HepG2 (cell line): ENCODE results near the gene ACTL8. TPM values are rescaled to one million over a fixed set of nuclear protein-coding genes. Genes with fewer than 3 reads are reported as not detected.

Experiments used
- ATAC-seq: fragments of 200-7000 bp; cut with Tn5 transposase; 3 replicates; pipeline ENCODE4 v1.9.1; 2020; ENCODE audit warnings: mild to moderate bottlenecking, moderate library complexity
- BruUV-seq: library from RNA; stranded (reverse); fragments of 400-500 nt; replicated peaks from 2 replicates; lab custom pipeline; 2021; lab: Mats Ljungman, UMichigan
- CTCF ChIA-PET: fragments of 300-600 bp; formaldehyde crosslinking; extraction: SDS; loops from one replicate; lab custom pipeline; 2021; ENCODE audit warnings: low total read pairs, inconsistent platforms, low intra/inter-chr PET ratio; lab: Yijun Ruan, JAX
- POLR2A ChIA-PET: fragments of 350-600 bp; sonication (Branson Sonifier 250); formaldehyde crosslinking; loops from one replicate; lab custom pipeline; 2020; ENCODE audit warnings: antibody characterized with exemption, inconsistent platforms; lab: Yijun Ruan, JAX
- DNase-seq: peaks from one replicate; pipeline ENCODE4 v3.0.0-alpha.2; 2015; ENCODE audit warnings: low spot score
- FAIRE-seq: peaks from 3 replicates; lab custom pipeline; 2011; peaks lifted over from hg19 to GRCh38; lab: Jason Lieb, UNC
- H2AFZ ChIP-seq: one replicate; pipeline ENCODE4 v1.6.1; 2011; ENCODE audit warnings: low read length, inconsistent platforms
- H3K27ac ChIP-seq: fragments of 300-600 bp; 3 replicates; pipeline ENCODE4 v1.8.0; 2011; ENCODE audit warnings: mixed run types, mild to moderate bottlenecking, mixed read lengths, low read length, inconsistent platforms; ENCODE audit not compliant: insufficient read depth; ENCODE audit errors: extremely low read length
- H3K27me3 ChIP-seq, 2 experiments: fragments of 200-600 bp in 1 of 2; 2 replicates in 1 of 2; 3 replicates in 1 of 2; pipeline versions ENCODE4 v1.6.0 to v1.8.0; 2011; ENCODE audit warnings: low read length in 2 of 2, mild to moderate bottlenecking in 2 of 2, moderate library complexity in 2 of 2, inconsistent platforms in 1 of 2; ENCODE audit not compliant: insufficient read depth in 2 of 2, control insufficient read depth in 1 of 2
- H3K36me3 ChIP-seq, 2 experiments: fragments of 200-600 bp in 1 of 2; replicated peaks in 1 of 2; 2 replicates in 1 of 2; 3 replicates in 1 of 2; pipeline versions ENCODE4 v1.5.1 to v1.8.0; 2011; ENCODE audit warnings: low read length in 2 of 2, inconsistent platforms in 1 of 2; ENCODE audit not compliant: insufficient read depth in 2 of 2, control insufficient read depth in 1 of 2
- H3K4me1 ChIP-seq: 2 replicates; pipeline ENCODE4 v1.5.1; 2012; ENCODE audit warnings: low read length, inconsistent platforms; ENCODE audit not compliant: insufficient read depth
- H3K4me2 ChIP-seq: 2 replicates; pipeline ENCODE4 v1.6.0; 2011; ENCODE audit warnings: low read depth, low read length, inconsistent platforms
- H3K4me3 ChIP-seq, 3 experiments: fragments of 200-600 bp in 1 of 3; sonication (generic), shearing (Covaris generic) in 1 of 3; replicated peaks in 1 of 3; 2 replicates each; pipeline ENCODE4 v1.5.1; 2011 to 2016; ENCODE audit warnings: low read length in 3 of 3, inconsistent platforms in 2 of 3, low read depth in 2 of 3, mild to moderate bottlenecking in 2 of 3, control low read depth in 1 of 3, mixed read lengths in 1 of 3; ENCODE audit not compliant: insufficient read depth in 1 of 3
- H3K79me2 ChIP-seq: one replicate; pipeline ENCODE4 v1.6.1; 2011; ENCODE audit warnings: low read length, inconsistent platforms; ENCODE audit not compliant: insufficient read depth
- H3K9ac ChIP-seq: 2 replicates; pipeline ENCODE4 v1.6.0; 2011; ENCODE audit warnings: mild to moderate bottlenecking, low read depth, low read length, inconsistent platforms; ENCODE audit not compliant: insufficient read depth
- H3K9me3 ChIP-seq: 2 replicates; pipeline ENCODE4 v1.5.1; 2012; ENCODE audit warnings: mild to moderate bottlenecking, low read length
- H4K20me1 ChIP-seq: 2 replicates; pipeline ENCODE4 v1.6.0; 2011; ENCODE audit warnings: inconsistent platforms, mild to moderate bottlenecking, low read length, moderate library complexity; ENCODE audit not compliant: insufficient read depth
- CSRNP2 ChIP-seq: sonication (generic); formaldehyde crosslinking; conservative IDR thresholded peaks from 2 replicates; pipeline ENCODE4 v1.8.0; 2022; ENCODE audit warnings: low read depth, missing genetic modification reagents
- HOXA9 ChIP-seq: sonication (generic); formaldehyde crosslinking; IDR thresholded peaks from 2 replicates; pipeline ENCODE4 v1.8.1; 2022; ENCODE audit warnings: missing genetic modification reagents, mild to moderate bottlenecking, moderate library complexity, borderline replicate concordance
- KDM6A ChIP-seq: IDR thresholded peaks from 2 replicates; pipeline ENCODE4 v1.6.1; 2016; ENCODE audit warnings: low read depth
- NCOA2 ChIP-seq: sonication (generic); formaldehyde crosslinking; IDR thresholded peaks from 2 replicates; pipeline ENCODE4 v1.8.0; 2022; ENCODE audit warnings: inconsistent platforms
- NCOA5 ChIP-seq: sonication (generic); formaldehyde crosslinking; IDR thresholded peaks from 2 replicates; pipeline ENCODE4 v1.4.0; 2020; ENCODE audit warnings: missing genetic modification reagents
- PREB ChIP-seq: sonication (generic); formaldehyde crosslinking; IDR thresholded peaks from 2 replicates; pipeline ENCODE4 v1.4.0; 2020; ENCODE audit warnings: missing genetic modification reagents
- TCF7L2 ChIP-seq: IDR thresholded peaks from 2 replicates; pipeline ENCODE4 v1.6.1; 2011; ENCODE audit warnings: mild to moderate bottlenecking, low read depth, low read length, moderate library complexity
- UBTF ChIP-seq: sonication (generic); formaldehyde crosslinking; IDR thresholded peaks from 2 replicates; pipeline ENCODE4 v1.4.0; 2020; ENCODE audit warnings: mild to moderate bottlenecking, missing genetic modification reagents
- ZNF207 ChIP-seq: fragments of 450-650 bp; IDR thresholded peaks from 2 replicates; pipeline ENCODE4 v1.6.1; 2016; ENCODE audit warnings: antibody characterized with exemption, borderline replicate concordance
- ZNF383 ChIP-seq: sonication (generic); formaldehyde crosslinking; IDR thresholded peaks from 2 replicates; pipeline ENCODE4 v1.4.0; 2020; ENCODE audit warnings: missing genetic modification reagents, mild to moderate bottlenecking, borderline replicate concordance
- ZNF432 ChIP-seq: sonication (generic); formaldehyde crosslinking; IDR thresholded peaks from 2 replicates; pipeline ENCODE4 v1.5.0; 2020; ENCODE audit warnings: missing genetic modification reagents, mild to moderate bottlenecking, borderline replicate concordance
- ZNF441 ChIP-seq: sonication (generic); formaldehyde crosslinking; IDR thresholded peaks from 2 replicates; pipeline ENCODE4 v1.7.0; 2021; ENCODE audit warnings: missing genetic modification reagents, borderline replicate concordance
- ZNF446 ChIP-seq: sonication (generic); formaldehyde crosslinking; IDR thresholded peaks from 2 replicates; pipeline ENCODE4 v1.5.0; 2020; ENCODE audit warnings: mild to moderate bottlenecking, missing genetic modification reagents
- ZNF556 ChIP-seq: sonication (generic); formaldehyde crosslinking; IDR thresholded peaks from 2 replicates; pipeline ENCODE4 v1.4.0; 2020; ENCODE audit warnings: mild to moderate bottlenecking, missing genetic modification reagents, borderline replicate concordance
- WGBS: methylation state at CpG from one replicate; pipeline ENCODE4 v1.1.6; 2017; ENCODE audit warnings: low lambda C conversion rate; 5-methylcytosine and 5-hydroxymethylcytosine counted together
- in situ Hi-C: cut with HindIII; loops from 2 replicates; pipeline ENCODE4 v1.10.0; 2017; ENCODE audit warnings: low pct_unique_long_range_greater_than_20kb; ENCODE audit not compliant: extremely low pct_ligation_motif_present
- intact Hi-C: fragments of 100-400 bp; cut with micrococcal nuclease; formaldehyde crosslinking; loops from one replicate; pipeline ENCODE4 v1.10.0; 2022; ENCODE audit not compliant: unreplicated experiment
- polyA plus RNA-seq, 8 experiments: library from polyadenylated mRNA; depleted of rRNA in 3 of 8; stranded (reverse) in 7 of 8; unstranded in 1 of 8; fragments of >200 nt; fragmentation: Illumina TruSeq in 4 of 8; extraction: Trizol in 4 of 8; gene quantifications; 2 replicates each; pipeline versions ENCODE4 v1.2.1 to v1.2.3, GENCODE V29; 2011 to 2016; ENCODE audit warnings: low read depth in 4 of 8, missing spikeins in 1 of 8, mixed read lengths in 1 of 8; ENCODE audit not compliant: insufficient read depth in 1 of 8
- total RNA-seq, 5 experiments: library from RNA; depleted of rRNA; stranded (reverse); fragments of >200 nt; fragmentation: Illumina TruSeq; extraction: Trizol; gene quantifications; 2 replicates each; pipeline ENCODE4 v1.2.3, GENCODE V29; 2016; ENCODE audit warnings: low read depth in 1 of 5

Gene ACTL8
- total and polyA plus RNA-seq, 2 of the 13 experiments (the other 11 are each of a cell fraction or from before 2014, with no cell fraction given): 0.09 to 0.64 TPM

- ChIA-PET CTCF (no interaction called here), POLR2A (no interaction called here)
- intact Hi-C loops (no loop called here), in situ Hi-C loops (no loop called here)
- Histone ChIP-seq H3K79me2 (no peaks in the 10 kb centered on the region), H4K20me1 (no peaks in the 10 kb centered on the region), H3K4me2 (no peak overlapping the region), H3K4me3 (no peak overlapping the region), H3K9ac (no peak overlapping the region), H2AFZ (no peak overlapping the region), H3K27me3 (peaks cover 8 to 43% of the 10 kb centered on the region in 2 experiments; a peak in 3 of 5 replicates), H3K27ac (no peak overlapping the region), H3K9me3 (no peaks in the 10 kb centered on the region), H3K4me1 (no peaks in the 10 kb centered on the region), H3K36me3 (no peaks in the 10 kb centered on the region)
- ATAC-seq: no peak
- no peak for DNase-seq
- TF ChIP-seq ZNF383 (CRISPR knock-in tag) (no peak), NCOA5 (CRISPR knock-in tag) (no peak), ZNF556 (CRISPR knock-in tag) (no peak), PREB (CRISPR knock-in tag) (no peak), CSRNP2 (CRISPR knock-in tag) (no peak), ZNF446 (CRISPR knock-in tag) (no peak), UBTF (no peak), ZNF441 (no peak), ZNF432 (no peak), ZNF207 (no peak), KDM6A (CRISPR knock-in tag) (no peak), NCOA2 (CRISPR knock-in tag) (no peak), HOXA9 (CRISPR knock-in tag) (no peak), TCF7L2 (no peak)
- no peak for FAIRE-seq
- no TSS peak for BruUV-seq
- whole genome bisulfite sequencing: 19% methylated on average over 10 of the region's 10 CpGs
Measured at GRCh38 chr1:17768651-17769241, 13.6 kb downstream of the ACTL8 start.
